Fibroblast of villous mesenchyme (primary cell): Measurements from ENCODE around the gene KRT2. TPM values are rescaled to one million over a fixed set of nuclear protein-coding genes. Genes with fewer than 3 reads are reported as not detected.

ENCODE experiments used
- DNase-seq: peaks from one replicate; pipeline ENCODE4 v3.0.0-alpha.2; 2010; ENCODE audit warnings: low read depth
- H3K4me3 ChIP-seq: 2 replicates; pipeline ENCODE4 v1.5.1; 2011; ENCODE audit warnings: low read depth, mild to moderate bottlenecking, low read length
- CTCF ChIP-seq: IDR thresholded peaks from 2 replicates; pipeline ENCODE4 v1.5.1; 2012; ENCODE audit warnings: low read depth, mild to moderate bottlenecking, low read length; ENCODE audit not compliant: insufficient read depth
- total RNA-seq: library from RNA; depleted of rRNA; stranded (reverse); fragments of >200 nt; gene quantifications from 2 replicates; pipeline ENCODE4 v1.2.3, GENCODE V29; 2012

Gene KRT2
- total RNA-seq, 1 donor = not detected

GRCh38 chr12:52629281-52630007 lies 22.6 kb downstream of the KRT2 start:
- DNase-seq = no peak
- TF ChIP-seq CTCF = no peak
- H3K4me3 ChIP-seq = no peak overlapping the region

DNA sequence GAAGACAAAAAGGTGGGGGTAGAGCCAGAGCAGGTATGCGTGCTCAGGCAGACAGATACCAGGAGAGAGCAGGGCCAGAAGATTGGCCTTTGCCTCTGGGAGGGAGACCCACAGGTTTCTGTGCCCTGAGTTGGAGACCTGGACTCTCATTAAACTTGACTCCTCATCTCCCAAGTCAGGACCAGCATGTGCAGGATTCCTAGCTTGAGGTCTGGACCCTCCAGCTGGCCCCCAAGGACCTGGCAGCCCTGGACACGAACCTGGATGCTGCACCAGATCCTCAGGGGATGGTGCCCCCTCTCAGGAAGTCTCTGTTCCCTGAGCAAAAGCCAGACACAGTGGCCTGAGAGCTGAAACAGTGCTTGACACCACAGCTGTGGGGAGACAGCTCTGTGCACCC lies 23.2 kb downstream of the KRT2 start:
- no peak for DNase-seq
- no peak for TF ChIP-seq CTCF
- no peak overlapping the region for H3K4me3 ChIP-seq

GRCh38 chr12:52628111-52628507 lies 23.9 kb downstream of the KRT2 start:
- TF ChIP-seq CTCF = no peak
- no peak for DNase-seq
- no peak overlapping the region for H3K4me3 ChIP-seq

- TF ChIP-seq CTCF = no peak
- DNase-seq = no peak
- no peak overlapping the region for H3K4me3 ChIP-seq
These were observed 24.5 kb downstream of the KRT2 start for GRCh38 chr12:52627395-52628110.

DNA sequence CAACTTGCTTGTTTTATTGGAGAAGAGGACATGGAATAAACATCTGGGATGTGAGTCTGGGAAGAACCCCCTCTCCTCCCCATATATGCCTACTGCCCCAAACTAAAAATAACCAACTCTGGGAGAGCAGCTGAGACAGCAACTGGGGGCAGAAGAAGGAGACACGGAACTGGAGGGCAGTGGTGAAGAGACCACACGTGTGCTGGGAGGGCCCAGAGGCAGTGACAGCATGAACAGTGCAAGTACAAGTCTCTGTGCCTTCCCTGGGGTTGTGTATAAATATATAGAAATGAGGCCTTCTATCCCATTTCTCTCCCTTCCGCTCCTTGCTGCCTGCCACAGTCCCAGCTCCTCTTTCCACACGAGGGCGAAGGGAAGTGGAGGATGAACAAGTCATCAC lies 29.7 kb downstream of the KRT2 start:
- TF ChIP-seq CTCF = no peak
- no peak for DNase-seq
- H3K4me3 ChIP-seq = no peak overlapping the region

GRCh38 chr12:52618866-52619265 lies 33.1 kb downstream of the KRT2 start:
- no peak for DNase-seq
- no peak for TF ChIP-seq CTCF
- H3K4me3 ChIP-seq = no peak overlapping the region

DNA sequence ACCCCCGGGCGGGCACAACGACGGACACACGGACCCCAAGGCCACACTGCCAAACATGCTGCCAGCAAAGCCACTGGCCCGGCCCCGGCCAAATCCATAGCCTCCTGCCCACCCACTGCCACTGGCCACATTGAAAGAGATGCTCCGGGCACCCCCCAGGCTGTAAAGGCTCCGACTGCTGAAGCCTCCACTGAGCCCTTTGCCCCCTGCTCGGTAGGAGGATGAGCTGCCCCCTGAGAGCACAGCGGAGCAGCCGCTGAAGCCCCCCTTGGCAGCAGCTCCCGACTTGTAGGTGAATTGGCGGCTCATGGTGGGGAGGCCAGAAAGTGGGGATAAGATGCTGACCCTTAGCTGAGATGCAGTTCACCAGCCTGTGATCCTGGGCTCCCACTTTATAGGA lies 33.8 kb downstream of the KRT2 start, which contains the start of gene KRT73:
KRT73 (minus strand) TSS at position 344 of the 400 bp plus-strand sequence; CDS start at position 309, 35 bp downstream.
- H3K4me3 ChIP-seq = no peak within 1 kb of the TSS
- TF ChIP-seq CTCF = no peak
- DNase-seq = no peak
